ENCODE data around the gene ZCCHC18.
"Not testable (repeated sequence)": the region's sequence is repeated elsewhere in the genome, so short reads cannot be mapped to it uniquely, and the experiment has no call there.

The ZCCHC18 gene

DNA sequence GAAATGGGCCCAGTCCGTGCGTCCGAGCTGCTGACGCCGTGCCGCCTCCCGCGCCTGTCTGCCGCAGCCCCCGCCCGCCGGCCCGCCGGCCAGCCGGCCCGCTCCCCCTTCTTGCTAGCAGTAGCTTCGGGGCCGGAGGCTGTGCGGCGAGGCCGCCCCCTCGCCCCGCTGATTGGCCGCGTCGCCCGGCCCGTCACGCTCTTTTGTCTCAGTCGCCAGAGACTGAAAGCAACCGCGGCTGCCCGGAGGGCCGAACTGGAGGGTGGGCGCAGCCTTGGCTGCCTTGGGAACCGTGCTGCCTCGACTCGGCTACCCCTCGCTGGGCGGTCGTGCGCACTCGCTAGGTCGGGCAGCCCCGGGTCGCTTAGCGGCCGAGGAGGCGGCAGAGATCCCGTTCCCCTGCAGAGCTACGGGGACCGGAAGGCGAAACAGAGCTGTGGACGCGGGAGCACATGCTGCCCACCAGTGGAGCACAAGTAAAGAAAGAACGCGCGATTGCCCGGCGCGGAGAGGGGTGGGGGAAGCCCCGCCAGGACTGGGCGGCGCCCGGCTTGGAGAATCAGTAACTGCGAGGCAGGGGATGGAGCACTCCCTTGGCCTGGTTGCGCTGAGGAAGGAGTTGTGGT is at the start of gene ZCCHC18:
Gene ZCCHC18, plus strand, starts transcription at position 198 of the 626 bp plus-strand sequence. CDS start 1,589 bp downstream, outside the sequence.
- H3K27ac ChIP-seq = peak within 1 kb of the TSS in 17 of 21 experiments; percentile 12 to 84 (median 63)

DNA sequence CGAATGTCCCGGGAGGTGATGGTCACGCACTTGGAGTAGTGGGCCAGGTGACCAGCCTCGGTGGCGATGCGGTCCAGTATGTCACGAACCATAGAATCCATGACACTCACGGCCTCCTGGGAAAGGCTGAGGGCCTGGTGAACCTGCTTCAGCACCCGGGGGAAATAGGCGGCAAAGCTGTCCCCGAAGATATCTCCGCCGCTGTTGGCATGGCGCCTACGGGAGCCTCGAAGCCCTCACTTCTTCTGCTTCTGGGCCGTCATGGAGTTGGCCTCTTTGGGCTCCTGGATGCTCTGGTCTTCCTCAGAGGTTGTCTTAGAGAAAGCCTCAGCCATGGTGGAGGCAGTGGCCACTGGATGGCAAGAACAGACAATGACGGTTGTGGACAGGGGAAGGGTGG is 49.7 kb upstream of the ZCCHC18 start:
- H3K27ac ChIP-seq, H3K4me3 ChIP-seq: not testable (repeated sequence)

More for the DNA sequence above, at the start of gene ZCCHC18:
- peak within 1 kb of the TSS; percentile 36 to 52 (median 44) for H3K4me3 ChIP-seq

DNA sequence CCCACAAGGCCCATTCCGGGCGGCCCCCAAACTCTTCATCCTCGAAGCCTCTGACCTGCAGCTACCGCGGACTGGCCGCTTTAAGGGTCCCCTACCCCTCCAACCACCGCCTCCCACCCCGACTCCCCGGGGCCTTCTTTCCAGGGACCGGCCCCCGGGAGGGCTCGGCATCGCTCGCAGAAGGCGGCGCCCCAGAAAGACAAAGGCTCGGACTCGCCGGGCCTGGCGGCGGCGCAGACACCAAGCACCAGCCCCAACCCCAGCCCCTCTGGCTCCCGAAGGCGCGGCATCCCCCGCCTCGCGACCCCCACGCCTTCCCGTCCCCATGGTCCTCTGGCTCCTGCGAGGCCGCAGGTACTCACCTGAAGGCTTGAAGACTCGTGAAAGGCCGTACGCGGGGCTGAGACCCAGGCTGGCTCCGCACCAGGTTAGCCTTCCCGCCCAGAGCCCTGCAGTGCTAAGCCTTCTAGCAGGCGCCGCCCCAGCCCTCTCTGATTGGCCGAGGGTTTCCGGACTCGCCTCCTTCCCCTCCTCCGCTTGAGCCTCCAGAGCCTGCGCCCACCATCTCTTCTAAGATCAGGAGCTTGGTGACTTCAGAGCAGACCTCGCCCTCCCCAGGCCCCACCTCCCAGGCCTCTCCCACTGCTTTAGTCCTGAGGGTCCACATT is 36.4 kb upstream of the ZCCHC18 start, which contains the start of gene TMSB15C:
Gene TMSB15C, minus strand, starts transcription at position 459 of the 668 bp plus-strand sequence.
- not testable (repeated sequence) for H3K27ac ChIP-seq, H3K4me3 ChIP-seq

DNA sequence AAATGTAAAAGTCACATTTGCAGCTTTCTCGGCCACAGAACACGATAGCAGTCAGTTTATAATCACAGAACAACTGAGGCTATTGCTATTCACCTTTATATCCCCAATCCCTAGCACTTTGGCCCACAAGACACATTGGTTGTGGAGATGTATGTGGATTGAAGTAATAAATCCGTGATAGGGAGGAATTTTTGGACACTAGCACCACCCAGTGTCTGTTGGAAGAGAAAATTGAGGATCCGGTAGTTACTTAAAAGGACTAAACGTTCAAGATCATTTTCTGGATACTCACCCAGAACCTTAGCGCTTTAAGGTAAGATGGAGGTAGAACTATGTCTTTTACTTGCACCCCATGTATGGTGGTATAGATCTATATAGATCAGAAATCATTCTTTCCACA is 34.5 kb upstream of the ZCCHC18 start:
- not testable (repeated sequence) for H3K4me3 ChIP-seq

DNA sequence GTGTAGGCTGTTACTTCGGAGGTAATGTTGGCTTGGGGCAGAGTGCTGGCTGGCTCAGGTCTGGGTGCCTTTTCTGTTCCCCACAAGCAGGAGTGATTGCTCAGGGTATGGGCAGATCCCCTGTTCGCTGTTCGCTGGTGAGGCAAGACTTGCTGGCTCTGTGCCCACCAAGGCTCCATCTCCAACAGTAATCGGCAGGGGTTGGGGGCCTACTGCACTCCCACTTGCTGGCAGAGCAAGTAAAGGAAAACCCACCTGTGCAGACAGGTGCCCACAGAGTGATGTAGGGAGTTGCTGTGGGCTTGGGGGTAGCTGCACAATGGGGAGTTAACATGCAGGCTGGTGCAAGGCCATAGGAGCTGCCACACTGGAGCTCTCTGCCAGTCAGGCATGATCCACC is 28.3 kb upstream of the ZCCHC18 start:
- no peak overlapping the region for H3K27ac ChIP-seq
- H3K4me3 ChIP-seq = no peak overlapping the region

More for the DNA sequence above, 34.5 kb upstream of the ZCCHC18 start:
- not testable (repeated sequence) for H3K27ac ChIP-seq

DNA sequence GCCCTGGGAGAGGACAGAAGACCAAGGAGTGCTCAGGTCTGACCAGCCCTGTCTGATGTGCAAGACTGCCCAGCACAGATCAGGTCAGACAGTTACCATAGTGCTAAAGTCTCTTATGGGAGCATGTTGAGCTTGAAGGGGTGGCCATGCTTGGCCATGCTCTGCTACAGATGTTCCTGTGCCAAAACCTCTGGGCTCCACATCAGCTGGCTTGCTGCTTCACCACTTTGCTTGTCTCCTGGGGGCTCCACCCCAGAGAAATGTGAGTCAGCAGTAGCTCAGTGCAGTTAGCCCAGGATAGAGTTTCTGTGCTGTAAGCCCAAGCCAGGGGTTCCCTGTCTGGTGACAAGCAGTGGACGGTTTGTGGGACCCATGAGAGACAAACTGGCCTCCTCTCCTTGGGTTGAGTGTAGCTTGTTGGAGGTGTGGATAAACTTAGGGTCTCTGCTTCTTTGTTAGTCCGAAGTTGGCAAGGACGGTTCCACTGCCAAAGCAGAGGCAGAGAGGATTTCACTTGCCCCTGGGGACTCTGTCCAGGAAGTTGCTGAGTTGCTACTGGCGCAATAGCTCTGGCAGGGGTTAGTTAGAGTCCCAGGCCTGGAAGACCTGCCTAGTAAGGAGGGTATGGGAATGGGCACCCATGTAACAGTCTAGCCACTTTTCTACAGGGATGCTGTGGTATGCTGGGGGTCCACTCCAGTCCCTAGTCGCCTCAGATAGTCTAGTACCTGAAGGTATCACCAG is 27.6 kb upstream of the ZCCHC18 start:
- H3K27ac ChIP-seq = no peak overlapping the region
- no peak overlapping the region for H3K4me3 ChIP-seq

DNA sequence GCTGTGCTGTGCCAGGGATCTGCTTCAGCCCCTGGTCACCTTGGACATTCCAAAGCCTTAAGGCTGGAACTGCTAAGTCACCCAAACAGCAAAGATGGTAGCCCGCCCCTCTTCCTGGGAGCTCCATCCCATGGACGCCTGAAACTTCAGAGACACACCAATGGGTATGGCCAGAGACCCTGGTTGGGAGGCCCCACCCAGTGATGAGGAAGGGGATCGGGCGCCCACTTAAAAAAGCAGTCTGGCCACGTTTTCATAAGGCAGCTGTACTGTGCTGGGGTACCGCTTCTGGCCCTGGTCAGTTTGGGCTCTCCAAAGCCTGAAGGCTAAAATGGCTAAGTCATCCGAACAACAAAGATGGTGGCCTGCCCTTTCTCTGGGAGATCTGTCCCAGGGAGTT is 26.8 kb upstream of the ZCCHC18 start:
- Histone ChIP-seq H3K4me3 (no peak overlapping the region), H3K27ac (no peak overlapping the region)

DNA sequence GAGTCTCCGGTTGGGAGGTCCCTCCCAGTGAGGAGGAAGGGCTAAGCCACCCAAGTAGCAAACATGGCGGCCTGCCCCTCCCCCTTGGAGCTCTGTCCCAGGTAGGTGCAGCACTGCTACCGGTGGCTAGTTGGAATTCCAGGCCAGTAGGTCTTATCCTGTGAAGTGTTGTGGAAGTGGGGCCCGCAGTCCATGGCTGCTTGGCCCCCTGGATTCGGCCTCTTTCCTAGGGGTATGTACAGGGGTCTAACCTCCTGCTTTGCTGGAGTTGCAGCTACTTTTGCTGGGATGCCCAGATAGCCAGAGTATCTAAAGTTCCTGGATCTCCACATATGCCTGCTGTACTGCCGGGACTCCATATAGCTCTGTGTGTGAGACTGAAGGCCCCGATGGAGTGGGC is 26.4 kb upstream of the ZCCHC18 start:
- Histone ChIP-seq H3K4me3 (no peak overlapping the region), H3K27ac (no peak overlapping the region)

DNA sequence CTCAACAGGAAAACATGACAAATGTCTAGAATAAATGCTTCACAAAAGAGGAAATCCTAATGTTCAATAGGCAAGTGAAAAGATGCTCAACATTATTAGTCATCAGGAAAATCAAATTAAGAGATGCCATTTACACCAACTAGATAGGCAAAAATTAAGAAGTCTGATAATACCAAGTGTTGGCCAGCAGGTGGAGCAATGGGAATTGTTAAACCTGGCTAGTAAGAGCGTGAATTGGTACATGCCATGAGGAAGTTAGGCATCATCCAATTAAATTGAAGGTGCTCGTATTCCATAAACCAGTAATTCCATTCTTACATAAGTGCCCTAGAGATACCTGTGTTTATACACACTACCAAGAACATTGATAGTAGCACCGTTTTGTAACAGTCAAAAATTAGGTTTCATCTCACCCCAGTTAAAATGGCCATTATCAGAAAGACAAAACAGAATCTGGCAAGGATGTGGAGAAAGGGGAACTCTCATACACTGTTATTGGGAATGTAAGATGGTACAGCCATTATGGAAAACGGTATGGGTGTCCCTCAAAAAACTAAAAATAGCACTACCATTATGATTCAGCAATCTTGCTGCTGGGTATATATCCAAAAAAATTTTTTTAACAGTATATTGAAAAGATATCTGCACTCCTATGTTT is 14.0 kb upstream of the ZCCHC18 start:
- Histone ChIP-seq H3K4me3 (no peak overlapping the region), H3K27ac (no peak overlapping the region)

DNA sequence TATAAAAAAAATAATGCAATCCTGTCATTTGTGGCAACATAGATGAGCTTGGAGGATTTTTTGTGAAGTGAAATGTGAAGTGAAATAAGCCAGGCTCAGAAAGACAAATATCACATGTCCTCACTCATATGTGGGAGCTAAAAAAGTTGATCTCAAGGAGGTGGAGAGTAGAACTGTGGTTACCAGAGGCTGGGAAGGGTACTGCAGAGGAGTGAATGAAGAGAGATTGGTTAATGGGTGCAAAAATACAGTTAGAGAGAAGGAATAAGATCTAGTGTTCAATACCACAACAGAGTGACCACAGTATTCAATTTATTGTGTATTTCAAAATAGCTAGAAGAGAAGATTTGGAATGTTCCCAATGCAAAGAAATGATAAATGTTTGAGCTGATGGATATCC is 13.4 kb upstream of the ZCCHC18 start:
- H3K4me3 ChIP-seq = no peak overlapping the region
- no peak overlapping the region for H3K27ac ChIP-seq

DNA sequence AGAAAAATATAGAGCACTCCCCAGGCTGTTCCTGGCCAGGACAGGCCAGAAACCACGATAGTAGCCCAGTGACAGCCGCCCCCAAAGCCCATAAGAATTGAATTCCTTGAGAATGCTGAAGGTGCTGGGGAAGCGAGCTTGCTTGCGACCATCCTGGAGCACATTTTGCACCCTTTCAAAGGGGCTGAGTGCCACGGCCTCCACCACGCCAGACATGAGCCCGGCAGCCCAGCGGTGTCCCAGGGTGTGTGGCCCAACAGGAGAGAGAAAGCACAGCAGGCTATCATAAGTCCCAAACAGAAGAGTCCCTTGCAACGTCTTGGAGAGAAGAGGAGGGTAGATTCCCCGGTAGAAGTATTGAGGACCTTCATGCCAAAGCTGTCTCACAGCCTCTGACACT is 7.6 kb upstream of the ZCCHC18 start:
- Histone ChIP-seq H3K4me3 (no peak overlapping the region), H3K27ac (no peak overlapping the region)

DNA sequence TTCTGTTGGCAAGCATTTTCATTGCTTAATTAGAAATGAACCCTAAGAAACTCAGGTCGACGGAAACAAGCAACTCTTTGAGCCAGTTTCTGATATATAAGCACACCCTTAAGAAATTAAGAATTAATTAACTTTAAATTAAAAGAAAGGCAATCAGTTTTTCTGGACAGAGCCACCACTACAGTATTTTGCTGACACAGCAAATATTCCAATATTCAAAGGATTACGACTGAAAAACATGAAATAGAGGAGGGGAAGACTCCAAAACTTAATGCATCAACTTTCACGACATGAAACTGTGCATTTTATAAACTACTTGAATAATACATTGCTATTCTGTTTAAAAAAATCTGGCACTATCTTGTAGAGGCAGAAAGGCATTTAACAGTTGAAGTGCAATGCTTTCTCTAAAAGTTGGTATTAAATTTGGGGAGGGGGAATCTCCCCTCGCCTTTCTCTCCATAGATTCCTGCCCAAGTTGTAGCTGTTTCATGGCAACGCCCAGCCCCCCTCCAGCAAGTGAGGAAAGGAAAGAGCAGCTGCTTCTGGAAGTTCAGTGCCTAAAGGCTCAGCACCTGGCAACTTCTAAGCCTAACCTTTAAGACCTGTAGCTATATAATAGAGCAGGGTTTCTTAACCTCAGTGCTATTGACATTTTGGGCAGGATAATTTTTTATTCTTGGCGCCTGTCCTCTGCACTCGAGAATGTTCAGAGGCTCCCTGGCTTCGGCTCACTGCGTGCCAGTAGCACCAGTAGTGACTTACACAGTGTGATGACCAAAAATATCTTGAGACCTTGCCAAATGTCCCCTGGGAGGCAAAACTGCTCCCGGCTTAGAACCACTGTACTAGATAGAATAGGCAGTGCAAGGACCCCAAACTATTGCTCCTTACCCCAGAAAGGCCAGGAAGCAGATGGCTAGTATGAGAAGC is 6.7 kb upstream of the ZCCHC18 start:
- Histone ChIP-seq H3K4me3 (no peak overlapping the region), H3K27ac (no peak overlapping the region)

DNA sequence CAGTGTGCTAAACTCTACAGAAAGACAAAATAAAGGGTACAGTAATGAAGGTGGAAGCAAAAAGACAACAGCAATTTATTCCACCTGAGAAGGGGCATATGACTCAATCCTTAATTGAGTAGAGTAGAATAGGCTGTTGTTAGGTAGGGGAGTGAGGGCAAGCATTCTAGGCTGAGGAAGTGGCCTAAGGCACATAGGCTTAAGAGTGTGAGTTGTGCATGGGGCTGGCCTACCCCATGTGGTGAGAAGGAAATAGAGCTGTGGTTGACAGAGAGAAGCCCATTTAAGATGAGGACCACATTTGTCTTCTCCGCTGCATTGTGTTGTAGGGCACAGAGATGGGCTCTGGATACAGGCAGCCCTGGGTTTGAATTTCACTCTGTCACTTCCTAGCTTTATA is 3.4 kb upstream of the ZCCHC18 start:
- H3K4me3 ChIP-seq = no peak overlapping the region
- no peak overlapping the region for H3K27ac ChIP-seq

DNA sequence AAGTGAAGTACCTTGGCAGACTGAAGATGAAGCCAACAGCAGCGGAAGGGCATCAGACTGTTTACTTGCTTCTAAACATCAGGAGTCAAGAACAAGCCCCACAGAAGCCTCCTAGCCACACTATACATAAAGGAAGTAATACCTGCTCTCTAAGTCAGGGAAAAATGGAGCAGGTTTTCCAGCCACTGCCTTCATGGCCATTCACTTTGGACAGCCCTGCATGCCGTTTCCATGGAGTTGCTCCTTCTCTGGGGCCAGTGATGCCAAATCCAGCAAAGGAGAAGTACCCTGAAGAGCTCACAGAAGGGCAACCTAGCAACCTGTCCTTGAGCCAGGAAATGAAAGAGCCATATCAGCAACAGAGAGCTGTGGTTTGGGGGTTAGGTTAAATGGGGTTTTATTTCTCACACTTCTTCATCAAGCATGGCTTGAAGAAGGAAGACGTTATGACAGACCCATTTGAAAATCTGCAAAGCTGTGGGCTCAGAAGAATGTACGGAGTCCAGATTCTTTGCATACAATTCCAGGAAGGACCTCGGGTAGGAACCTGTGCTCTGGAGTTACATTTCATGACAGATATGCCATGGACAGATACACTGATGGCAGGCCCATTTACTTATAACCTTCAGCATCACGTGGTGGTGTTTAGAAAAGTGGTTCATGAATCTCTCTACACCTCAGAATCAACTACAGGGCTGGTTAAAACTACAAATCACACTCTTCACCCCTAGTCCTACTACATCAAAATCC is 1.7 kb upstream of the ZCCHC18 start:
- peak overlapping the region in 4 of 21 experiments; percentile 14 to 80 (median 40) for H3K27ac ChIP-seq
- H3K4me3 ChIP-seq = not testable (repeated sequence)

DNA sequence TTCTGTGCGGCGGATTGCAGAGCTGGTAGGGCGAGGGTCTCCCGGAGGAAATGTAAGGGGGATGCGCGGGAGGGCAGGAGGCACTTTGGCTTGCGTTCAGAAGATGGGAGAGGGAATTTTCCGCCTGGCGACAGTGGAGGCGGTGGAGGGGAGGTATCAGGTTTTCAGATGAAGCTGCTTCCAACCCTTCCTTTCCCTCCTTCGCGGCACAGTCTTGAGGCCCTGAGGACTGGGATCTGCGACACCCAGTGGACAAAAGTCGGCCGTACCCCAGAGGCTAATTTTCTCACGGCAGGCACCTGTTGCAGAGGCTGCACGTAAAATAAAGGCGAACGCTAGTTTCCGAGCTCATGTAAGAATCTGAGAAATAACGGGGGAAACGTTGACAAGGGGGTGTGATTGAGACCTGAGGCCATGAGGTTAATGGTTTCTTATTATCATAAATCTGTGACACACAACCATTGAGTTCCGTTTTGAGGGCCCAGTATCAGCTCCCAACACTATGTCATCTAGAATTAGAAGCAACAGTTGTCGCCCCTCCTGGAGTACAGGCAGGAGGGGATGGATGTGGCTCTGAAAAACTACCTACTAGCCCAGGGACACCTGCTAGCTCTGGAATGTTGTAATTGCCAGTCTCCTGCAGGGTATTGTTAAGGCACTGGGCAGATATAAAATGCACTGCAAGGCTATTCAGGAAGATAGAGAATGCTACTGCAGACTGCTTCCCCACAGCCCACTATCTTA is 1.1 kb downstream of the ZCCHC18 start:
- peak overlapping the region in 1 of 21 experiments; percentile 68 for H3K27ac ChIP-seq
- H3K4me3 ChIP-seq = peak overlapping the region; percentile 36 to 52 (median 44)

DNA sequence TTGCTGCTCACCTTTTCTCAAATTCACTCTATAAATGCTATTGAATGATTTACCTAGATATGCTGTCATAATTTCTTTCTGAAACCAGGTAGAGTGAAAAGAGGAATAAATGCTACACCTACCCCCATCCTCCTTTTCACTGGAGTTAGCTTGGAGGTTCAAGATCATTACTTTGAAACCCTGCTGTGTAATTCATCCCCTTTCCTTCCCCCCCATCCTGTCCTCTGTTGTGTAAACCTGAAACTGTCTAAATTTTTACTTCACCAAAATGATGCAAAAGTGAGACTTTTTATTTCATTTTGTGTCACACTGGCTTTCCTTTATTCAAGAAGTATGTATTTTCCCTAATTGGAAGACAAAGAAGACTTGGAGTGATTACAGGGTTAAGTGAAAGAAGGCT is 5.4 kb downstream of the ZCCHC18 start:
- H3K27ac ChIP-seq = no peak overlapping the region
- H3K4me3 ChIP-seq = no peak overlapping the region

DNA sequence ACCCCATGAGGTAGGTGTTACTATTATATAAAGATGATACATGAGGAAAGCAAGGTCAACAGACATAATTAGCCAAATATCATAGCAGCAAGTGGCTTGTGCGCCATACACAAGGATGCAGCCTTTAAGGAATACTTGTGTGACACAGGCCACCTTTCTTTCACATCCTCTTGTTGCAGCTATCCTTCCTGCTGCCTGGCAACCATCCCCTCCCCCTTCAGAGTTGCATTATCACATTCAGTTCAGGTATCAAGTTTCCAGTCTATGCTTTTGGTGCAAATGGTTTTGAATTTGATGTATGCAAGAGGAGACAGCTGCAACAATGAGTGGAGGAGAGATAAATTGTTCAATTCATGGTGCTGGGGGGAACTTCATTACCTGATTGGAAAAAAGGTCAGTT is 6.4 kb downstream of the ZCCHC18 start:
- Histone ChIP-seq H3K4me3 (no peak overlapping the region), H3K27ac (no peak overlapping the region)

DNA sequence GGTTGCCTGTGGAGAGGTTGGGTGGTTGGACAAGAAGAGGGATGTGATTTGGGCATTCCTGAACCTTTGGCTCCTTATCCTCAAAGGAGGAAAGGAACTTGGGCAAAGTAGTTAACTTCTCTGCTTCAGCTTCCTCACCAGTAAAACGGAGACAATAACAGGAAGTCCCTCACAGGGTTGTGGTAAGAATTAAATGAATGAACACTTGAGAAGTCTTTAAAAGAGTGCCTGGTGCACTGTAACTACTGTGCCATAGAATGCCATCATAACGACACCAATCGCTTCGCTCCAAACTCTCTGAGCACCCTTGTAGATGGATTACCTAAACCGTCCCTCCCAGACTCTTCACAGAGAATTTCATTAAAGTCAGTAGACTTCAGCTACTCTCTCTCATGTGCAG is 10.5 kb downstream of the ZCCHC18 start:
- H3K4me3 ChIP-seq = no peak overlapping the region
- peak overlapping the region in 1 of 21 experiments; percentile 30 for H3K27ac ChIP-seq
